ENCODE data around the gene SAMHD1.
"Not testable (repeated sequence)": the region's sequence is repeated elsewhere in the genome, so short reads cannot be mapped to it uniquely, and the experiment has no call there.

GRCh38 chr20:36905566-36905965, 45.9 kb downstream of the SAMHD1 start:
- TF ChIP-seq CTCF (CRISPR knock-in tag; IDR thresholded peaks at IDR 0.05); ZNF549 (CRISPR knock-in tag; IDR thresholded peaks at IDR 0.05); KLF9 (CRISPR knock-in tag; IDR thresholded peaks at IDR 0.05; ENCODE audit: low read depth); ZSCAN9 (CRISPR knock-in tag; IDR thresholded peaks at IDR 0.05; ENCODE audit: borderline replicate concordance); ZNF235 (CRISPR knock-in tag; IDR thresholded peaks at IDR 0.05; ENCODE audit: borderline replicate concordance); ETV5 (CRISPR knock-in tag; IDR thresholded peaks at IDR 0.05; ENCODE audit: borderline replicate concordance); KIAA2018 (CRISPR knock-in tag; IDR thresholded peaks at IDR 0.05; ENCODE audit: borderline replicate concordance); MBD4 (IDR thresholded peaks at IDR 0.05; ENCODE audit: borderline replicate concordance, low read length): not testable (repeated sequence)
